HCEC 1CT (cell line): ENCODE data around the gene RIC1.
A peak's percentile ranks its signal among the peaks of the same experiment; 100 is the strongest.
"Not testable (repeated sequence)": the region's sequence is repeated elsewhere in the genome, so short reads cannot be mapped to it uniquely, and the experiment has no call there.

Experiments used
- DNase-seq: peaks from one replicate; pipeline ENCODE4 v3.0.0-alpha.2; 2017

Gene RIC1

DNA sequence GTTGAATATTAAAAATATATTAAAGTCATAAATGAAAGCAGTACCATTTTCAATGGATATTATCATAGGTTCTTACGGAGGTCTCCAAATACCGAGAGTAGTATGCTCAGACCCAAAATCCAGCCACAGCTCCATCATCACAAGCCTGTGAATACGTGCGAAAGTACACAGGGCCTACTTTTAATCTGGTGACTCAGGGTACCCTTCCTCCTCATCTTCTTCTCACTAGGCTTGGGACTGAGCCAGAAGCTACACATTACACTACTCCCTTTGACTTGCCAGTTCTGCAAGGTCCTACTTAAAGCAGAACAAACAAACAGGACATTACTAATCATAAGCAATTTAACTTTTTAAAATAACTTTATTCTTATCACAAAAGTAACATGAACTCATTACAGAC lies 7.6 kb upstream of the RIC1 start:
- peak; percentile 66 for DNase-seq

DNA sequence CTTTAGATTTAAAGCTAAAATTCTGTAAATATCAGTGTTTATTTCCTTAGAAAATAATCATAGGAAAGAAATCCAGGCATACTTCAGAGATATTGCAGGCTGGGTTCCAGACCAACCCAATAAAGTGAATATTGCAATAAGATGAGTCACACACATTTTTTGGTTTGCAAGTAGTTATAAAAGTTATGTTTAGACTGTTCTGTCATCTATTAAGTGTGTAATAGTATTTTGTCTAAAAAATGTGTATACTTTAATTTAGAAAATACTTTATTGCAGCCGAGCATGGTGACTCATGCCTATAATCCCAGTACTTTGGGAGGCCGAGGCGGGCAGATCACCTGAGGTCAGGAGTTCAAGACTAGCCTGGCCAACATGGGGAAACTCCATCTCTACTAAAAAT lies 6.9 kb upstream of the RIC1 start:
- peak; percentile 95 for DNase-seq

DNA sequence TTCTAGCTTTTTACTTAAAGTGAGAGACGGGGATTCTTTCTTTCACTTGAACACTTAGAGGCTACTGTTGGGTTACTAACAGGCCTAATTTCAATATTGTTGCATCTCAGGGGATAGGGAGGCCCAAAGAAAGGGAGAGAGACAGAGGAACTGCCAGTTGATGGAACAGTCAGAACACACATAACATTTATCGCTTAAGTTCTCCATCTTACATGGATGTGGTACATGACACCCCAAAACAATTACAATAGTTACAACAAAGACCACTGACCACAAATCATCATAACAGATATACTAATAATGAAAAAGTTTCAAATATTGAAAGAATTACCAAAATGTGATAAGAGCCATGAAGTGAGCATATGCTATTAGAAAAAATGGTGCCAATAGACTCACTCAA lies 4.3 kb upstream of the RIC1 start:
- DNase-seq: no peak

DNA sequence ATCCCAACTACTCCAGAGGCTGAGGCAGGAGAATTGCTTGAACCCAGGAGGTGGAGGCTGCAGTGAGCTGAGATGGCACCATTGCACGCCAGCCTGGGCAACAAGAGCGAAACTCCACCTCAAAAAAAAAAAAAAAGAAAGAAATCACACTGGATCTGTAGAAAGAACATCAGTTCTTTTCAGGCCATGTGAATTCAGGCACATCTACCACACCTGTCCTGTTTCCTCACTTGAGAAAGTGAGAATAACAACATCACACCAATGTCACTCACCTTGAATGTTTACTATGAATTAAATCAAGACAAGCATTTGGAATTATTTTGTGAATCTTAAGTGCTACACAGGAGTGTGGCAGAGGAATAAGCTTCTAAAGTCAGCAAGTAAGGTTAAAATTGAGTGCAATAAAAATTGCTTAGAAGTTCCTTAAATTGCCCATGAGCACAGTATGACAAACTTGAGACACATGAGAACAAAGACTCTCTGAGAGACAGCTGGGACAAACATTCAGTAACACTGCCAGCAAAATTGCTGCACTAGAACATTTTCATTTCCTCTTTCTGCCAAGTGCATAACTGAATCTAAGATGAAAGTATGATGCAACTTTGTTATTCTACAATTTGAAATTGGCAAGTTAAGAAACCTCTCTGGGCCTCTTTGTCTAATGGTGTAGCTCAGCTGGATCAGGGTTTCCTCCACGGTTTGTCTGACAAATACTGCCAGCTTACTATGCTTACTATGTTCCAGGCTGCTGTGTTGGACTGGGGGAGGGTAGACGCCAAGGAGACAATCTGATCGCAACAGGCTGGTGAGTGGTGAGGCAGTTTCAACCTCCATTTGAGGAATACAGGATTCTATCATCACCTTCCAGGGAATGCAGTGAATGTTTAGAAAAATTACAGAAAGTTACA lies 1.9 kb upstream of the RIC1 start:
- DNase-seq: peak; percentile 68

DNA sequence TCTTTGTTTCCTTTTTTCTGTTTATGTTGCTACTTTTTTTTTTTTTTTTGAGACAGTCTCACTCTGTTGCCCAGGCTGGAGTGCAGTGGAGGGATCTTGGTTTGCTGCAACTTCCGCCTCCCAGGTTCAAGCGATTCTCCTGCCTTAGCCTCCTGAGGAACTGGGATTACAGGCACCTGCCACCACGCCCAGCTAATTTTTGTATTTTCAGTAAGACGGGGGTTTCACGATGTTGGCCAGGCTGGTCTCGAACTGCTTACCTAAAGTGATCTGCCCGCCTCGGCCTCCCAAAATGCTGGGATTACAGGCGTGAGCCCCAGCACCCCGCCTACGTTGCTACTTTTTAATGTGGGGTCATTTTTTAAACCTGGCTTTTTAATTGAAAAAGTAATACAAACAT lies 1.2 kb upstream of the RIC1 start:
- DNase-seq: not testable (repeated sequence)

DNA sequence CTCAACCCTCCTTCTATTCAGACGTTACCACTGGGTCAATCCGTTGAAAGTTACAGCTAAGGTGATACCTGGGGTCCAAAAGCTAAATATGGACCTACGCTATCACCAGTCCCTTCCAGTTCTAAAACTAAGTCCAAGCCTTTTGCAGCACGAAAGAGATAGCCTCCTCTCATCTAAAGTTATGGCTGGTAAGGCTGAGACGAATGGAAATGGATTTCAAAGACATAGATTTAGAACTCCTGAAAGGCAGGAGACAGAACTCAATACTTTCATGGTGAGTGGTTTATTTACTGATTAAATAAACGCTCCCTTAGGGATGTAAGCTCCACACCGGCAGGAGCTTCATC lies 751 bp upstream of the RIC1 start:
- no peak for DNase-seq

DNA sequence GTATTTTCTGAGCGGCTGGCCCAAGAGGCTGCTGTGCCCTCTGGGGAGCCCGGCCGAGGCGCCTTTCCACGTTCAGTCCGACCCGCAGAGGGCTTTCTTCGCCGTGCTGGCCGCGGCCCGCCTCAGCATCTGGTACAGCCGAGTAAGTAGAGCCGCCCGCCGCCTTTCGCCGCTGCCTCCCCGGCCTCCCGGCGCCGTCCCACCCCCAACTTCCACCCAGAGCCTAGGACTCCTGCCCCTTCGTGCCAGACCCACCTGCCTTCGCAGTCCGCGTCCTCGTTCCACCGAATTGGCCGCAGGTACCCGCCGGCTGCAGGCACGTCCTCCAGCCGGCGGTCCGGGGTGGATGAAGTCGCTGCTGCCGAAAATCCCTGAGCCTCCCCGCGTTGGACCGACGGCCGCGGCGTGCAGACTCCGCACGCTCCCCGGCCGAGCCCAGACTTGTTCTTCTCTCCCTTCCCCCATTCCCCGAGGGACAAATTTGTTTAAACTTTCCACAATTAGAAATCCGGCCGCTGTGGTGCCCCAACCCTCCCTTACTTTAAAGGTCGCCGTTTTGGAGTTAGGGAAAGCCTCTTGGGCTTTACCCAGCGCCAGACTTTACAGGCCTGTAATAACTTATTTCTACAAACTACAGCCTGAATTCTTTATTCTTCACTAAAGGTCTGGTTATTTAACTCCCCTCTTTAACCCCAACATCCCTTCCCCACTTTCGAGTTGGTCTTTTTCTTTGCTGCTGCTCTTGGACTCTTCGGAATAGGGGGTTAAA lies 589 bp downstream of the RIC1 start:
- DNase-seq: peak; percentile 34

DNA sequence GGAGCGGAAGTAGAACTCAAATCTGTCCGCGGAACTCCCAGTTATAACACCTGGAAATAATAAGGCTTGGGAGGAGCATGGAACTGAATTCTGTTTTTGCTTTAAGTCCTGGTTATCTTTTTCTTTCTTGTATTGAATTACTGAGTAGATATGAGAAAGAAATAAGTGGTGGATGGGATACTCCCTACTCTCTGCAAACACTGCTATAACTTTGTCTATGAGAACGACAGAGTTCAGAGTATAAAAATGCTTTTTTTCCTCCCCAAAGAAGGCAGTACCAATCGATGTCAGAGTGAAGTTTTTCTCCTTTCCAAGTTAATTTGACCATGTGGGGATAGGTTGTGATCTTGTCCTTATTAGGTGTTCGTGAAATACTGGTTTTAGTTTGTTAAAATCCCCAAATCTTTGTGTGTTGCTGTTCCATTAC lies 1.2 kb downstream of the RIC1 start:
- DNase-seq: peak; percentile 50

DNA sequence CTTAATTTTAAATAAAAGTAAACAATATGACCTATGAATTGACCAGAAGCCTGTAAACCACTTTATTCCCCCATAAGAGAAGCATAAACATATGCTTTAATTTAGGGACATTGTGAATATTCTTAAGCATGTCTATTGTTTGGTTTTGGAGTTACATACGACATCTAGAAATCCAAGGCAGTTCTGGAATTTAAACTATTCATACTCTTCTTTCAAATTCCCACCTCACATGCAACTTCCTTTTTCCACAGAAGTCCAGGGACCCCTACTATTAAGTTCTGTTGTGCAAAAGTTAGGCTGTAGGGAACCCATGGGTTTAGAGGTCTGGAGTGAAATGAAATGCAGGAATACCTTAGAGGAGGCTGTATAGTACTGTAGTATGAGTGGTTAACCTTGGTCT lies 2.1 kb downstream of the RIC1 start:
- no peak for DNase-seq

DNA sequence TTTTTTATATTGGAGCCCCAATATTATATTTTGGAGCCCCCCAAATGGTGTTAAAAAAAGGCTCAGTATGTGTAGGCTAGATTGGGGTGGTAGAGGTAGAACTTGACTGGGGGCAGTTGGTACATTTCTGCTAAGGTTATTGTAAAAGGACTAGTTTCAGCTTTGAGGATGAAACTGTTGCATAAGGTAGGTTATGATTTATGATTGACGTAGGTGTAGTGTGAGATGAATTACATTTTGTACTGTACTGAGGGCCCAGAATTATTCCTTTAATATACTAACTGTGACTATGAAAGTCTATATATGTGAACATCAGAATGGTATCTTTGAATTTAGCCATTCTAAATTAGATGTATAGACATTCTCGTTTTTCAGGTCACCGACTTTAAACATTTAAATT lies 3.6 kb downstream of the RIC1 start:
- DNase-seq: no peak

DNA sequence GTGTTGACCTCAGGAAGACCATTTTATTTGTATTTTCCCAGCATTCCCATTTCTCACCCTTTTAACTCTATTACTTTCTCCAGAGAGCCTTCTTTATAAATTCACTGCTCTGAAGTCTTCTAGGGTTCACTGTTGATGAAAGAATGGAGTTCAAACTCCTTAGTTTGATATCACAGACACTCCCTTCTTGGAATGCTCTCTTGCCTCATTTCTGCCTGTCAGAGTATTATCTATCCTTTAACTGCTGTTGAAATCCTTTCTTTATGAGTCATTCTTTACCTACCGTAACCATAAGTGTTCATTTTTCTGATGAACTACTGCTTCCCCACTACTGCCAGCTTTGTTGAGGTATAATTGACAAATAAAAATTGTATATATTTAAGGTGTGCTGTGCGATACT lies 4.3 kb downstream of the RIC1 start:
- peak; percentile 56 for DNase-seq

DNA sequence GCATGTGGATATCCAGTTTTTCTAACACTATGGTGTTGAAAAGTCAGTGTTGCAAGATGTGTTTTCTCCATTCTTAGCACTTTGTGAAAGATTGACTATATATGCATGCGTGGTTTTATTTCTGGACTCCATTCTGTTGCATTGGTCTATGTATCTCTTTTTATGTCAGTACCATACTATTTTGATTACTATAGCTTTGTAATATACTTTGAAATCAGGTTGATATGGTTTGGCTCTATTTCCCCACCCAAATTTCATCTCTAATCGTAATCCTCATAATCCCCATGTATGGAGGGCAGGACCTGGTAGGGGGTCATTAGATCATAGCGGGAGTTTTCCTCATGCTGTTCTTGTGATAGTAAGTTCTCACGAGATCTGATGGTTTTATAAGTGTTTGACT lies 6.5 kb downstream of the RIC1 start:
- no peak for DNase-seq

DNA sequence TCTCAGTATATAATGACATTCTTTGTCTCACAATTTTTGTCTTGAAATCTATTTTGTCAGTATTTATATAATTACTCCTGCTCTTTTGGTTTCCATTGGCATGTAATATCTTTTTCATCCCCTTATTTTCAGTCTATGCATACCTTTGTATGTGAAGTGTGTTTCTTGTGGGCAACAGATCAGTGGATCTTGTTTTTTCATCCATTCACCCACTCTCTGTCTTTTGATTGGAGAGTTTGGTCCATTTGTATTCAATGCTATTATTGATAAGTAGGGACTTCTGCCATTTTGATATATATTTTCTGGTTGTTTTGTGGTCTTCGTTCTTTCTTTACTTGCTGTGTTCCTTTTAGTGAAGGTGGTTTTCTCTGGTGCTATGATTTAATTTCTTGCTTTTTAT lies 10.9 kb downstream of the RIC1 start:
- no peak for DNase-seq

DNA sequence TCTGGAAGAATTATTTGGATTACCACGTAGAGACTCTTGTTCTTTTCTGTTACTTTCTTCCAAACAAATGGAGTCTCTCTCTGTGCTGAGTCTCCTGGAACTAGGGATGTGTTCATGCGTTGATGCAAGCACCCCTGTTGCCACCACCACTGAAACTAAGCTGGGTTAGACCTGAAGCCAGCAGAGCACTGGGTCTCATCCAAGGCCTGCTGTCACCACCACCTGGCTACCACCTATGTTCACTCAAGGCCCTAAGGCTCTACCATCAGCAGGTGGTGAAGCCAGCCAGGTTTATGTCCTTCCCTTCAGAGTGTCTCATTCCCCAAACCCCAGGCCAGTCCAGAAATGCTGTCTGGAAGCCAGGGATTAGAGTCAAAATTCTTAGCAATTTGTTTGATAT lies 13.3 kb downstream of the RIC1 start:
- no peak for DNase-seq

DNA sequence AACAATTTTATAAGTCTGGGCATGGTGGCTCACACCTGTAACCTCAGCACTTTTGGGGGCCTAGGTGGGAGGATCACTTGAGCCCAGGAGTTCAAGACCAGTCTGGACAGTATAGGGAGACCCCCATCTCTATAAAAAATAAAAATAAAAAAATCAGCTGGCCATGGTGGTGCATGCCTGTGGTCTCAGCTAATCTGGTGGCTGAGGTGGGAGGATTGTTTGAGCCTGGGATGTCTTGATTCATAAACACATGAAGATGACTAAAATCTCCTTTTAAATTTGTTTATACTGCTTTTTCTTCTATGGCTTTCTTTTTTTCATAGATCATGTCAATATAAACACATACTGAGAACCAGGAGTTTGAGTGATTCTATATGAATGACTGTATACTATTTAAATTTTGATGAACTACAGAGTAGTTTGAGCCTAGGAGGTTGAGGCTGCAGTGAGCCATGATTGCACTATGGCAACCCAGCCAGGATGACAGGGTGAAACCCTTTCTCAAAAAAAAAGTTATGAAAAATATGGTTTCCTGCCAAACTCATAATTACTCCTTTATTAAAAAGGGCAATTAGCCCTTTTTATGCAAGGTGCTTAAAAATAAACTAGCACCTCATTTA lies 14.2 kb downstream of the RIC1 start:
- DNase-seq: peak; percentile 41

DNA sequence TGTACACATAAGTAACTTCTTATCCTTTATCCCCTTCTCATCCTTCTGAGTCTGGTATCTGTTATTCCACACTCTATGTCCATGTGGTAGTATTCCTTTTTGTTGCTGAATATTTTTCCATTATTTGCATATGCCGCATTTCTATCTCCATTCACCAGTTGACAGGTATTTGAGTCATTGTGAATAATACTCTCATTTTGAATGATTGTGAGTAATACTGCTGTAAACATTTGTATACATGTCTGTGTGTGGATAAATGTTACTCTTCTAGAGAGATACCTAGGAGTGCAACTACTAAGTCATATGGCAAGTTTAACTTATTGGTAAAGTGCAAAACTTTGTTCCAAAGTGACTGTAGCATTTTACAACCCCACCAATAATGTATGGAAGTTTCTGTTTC lies 15.6 kb downstream of the RIC1 start:
- peak; percentile 67 for DNase-seq

DNA sequence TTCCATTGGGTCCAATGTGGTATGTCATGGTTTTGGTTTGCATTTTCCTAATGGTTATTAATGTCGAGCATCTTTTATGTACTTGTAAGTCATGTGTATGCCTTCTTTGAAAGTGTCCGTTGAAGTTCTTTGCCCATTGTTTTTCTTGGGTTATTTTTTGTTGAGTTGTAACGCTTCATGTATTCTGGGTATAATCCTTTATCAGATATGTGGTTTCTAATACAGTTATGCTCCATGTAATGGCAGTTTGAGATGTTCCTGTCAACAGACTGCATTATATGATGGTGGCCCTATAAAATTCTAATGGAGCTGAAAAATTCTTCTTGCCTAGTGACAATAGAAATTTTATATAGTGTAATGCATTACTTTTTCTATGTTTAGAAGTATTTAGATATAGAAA lies 17.2 kb downstream of the RIC1 start:
- no peak for DNase-seq

DNA sequence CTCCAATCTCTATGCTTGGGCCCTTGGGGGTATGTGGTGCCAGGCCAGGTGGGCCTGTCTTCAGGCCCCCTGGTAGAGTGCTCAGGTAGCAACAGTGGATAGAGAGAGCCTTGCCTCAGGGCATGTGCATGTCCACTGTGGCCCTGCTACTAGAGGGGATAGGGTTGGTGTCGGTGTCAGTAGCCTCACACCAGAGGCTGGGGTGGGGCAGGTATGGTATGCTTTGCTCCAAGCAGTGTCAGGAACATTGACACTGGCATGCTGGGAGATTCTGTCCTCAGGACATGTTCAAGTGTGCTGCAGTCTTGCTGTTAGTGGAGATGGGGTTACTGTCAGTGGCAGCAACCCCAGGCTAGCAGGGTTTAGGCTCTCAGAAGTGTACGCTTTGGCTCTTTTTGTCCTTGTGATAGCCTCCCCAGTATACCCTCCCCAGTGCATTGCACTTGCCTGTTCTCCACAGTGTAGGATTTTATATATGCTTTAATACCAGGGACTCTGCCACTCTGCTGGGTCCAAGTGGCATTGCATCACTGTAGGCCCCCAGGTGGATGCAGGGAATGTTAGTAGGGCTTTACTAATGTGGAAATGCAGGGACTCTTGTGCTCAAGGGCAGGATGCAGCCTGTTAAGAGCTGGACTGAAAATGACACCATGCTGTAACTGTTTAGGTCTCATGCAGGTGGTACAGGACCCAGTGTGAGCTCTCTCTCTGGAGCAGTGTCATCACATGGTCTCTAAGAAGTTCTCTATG lies 21.6 kb downstream of the RIC1 start:
- no peak for DNase-seq

DNA sequence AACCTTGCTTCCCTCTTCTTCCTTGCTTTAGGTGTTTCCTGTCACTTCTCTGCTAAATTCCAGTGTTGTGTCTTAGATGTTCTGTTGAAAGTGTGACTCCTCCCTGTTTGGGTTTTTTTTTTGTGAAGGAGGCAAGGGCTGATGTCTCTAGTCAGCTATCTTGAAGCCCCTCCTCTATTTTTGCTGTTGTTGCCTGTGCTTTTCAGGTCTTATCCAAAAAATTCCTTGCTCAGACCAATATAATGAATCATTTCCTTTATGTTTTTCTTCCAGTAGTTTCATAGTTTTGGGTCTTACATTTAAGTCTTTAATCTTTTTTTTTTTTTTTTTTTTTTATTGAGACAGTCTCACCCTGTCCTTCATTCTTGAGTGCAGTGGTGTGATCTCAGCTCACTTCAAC lies 22.3 kb downstream of the RIC1 start:
- DNase-seq: peak; percentile 19

DNA sequence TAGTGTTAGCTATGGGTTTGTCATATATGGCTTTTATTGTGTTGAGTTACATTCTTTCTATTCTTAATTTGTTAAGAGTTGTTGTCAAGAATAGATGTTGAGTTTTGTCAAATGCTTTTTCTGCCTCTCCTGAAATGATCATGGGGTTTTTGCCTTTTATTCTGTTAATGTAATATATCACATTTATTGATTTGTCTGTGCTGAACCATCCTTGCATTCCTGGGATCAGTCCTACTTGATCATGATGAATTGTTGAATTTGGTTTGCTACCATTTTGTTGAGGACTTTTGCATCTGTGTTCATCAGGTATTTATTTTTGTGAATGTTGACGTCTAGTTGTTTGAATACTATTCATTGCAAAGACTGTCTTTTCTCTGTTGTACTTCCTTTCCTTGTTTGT lies 23.9 kb downstream of the RIC1 start:
- DNase-seq: no peak

DNA sequence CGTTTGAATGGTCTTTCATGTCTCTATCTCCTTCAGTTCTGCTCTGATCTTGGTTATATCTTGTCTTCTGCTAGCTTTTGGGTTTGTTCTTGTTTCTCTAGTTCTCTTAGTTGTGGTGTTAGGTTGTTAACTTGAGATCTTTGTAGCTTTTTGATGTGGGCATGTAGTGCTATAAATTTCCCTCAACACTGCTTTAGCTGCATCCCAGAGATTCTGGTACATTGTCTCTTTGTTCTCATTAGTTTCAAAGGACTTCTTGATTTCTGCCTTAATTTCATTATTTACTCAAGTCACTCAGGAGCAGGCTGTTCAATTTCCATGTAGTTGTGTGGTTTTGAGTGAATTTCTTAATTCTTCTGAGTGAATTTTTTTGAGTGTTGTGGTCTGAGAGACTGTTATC lies 33.9 kb downstream of the RIC1 start:
- not testable (repeated sequence) for DNase-seq

DNA sequence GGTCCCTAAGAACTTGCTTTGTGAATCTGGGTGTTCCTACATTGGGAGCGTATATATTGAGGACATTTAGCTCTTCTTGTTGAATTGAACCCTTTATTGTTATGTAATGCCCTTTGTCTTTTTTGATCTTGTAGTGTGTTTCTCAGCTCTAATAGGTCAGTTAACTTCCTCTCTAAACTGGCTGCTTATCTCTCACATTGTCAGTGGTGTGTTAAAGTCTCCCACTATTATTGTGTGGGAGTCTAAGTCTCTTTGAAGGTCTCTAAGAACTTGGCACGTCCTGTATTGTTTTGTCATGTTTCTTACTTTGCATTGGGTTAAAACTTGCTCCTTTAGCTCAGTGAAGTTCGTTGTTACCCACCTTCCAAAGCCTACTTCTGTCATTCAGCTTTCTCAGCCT lies 36.2 kb downstream of the RIC1 start:
- DNase-seq: no peak

DNA sequence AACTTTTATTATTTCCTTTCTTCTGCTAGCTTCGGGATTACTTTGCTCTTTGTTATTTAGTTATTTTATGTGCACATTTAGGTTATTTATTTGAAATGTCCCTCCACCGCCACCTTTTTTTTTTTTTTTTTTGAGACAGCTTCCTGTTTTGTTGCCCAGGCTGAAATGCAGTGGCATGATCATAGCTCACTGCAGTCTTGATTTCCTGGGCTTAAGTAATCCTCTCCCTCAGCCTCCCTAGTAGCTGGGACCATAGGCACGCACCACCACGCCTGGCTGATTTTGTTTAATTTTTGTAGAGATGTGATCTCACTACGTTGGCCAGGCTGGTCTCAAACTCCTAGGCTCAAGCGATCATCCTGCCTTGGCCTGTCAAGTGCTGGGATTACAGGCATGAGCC lies 38.5 kb downstream of the RIC1 start:
- no peak for DNase-seq
